EL (cell line): ENCODE measurements around the gene KIDINS220.

Source experiments
- DNase-seq: peaks from one replicate; pipeline ENCODE4 v3.0.0-alpha.2; 2016

The KIDINS220 gene

GRCh38 chr2:8836971-8837794 is at the start of gene KIDINS220:
Gene KIDINS220 (minus strand): TSS chr2:8837613. CDS start chr2:8827093, 10,520 bp downstream.
- peak; percentile 84 for DNase-seq

- no peak for DNase-seq
Measured at GRCh38 chr2:8886876-8887275, 49.5 kb upstream of the KIDINS220 start.

- no peak for DNase-seq
Measured at GRCh38 chr2:8886202-8886518, 48.7 kb upstream of the KIDINS220 start.

- DNase-seq: no peak
Measured at GRCh38 chr2:8885449-8886201, 48.2 kb upstream of the KIDINS220 start.

GRCh38 chr2:8884812-8885211 is 47.4 kb upstream of the KIDINS220 start:
- no peak for DNase-seq

- DNase-seq: peak; percentile 18
Measured at GRCh38 chr2:8882094-8882493, 44.7 kb upstream of the KIDINS220 start.

GRCh38 chr2:8877894-8878293 is 40.5 kb upstream of the KIDINS220 start:
- no peak for DNase-seq

- DNase-seq: no peak
Measured at GRCh38 chr2:8877332-8877731, 39.9 kb upstream of the KIDINS220 start.

GRCh38 chr2:8876628-8877027 is 39.2 kb upstream of the KIDINS220 start:
- DNase-seq: no peak

GRCh38 chr2:8872821-8873432 is 35.5 kb upstream of the KIDINS220 start:
- peak; percentile 54 for DNase-seq

- DNase-seq: no peak
Measured at GRCh38 chr2:8870441-8870840, 33.0 kb upstream of the KIDINS220 start.

- DNase-seq: no peak
Measured at GRCh38 chr2:8867363-8867762, 29.9 kb upstream of the KIDINS220 start.

GRCh38 chr2:8863331-8863953 is 26.0 kb upstream of the KIDINS220 start:
- no peak for DNase-seq

GRCh38 chr2:8862230-8862629 is 24.8 kb upstream of the KIDINS220 start:
- DNase-seq: no peak

- DNase-seq: no peak
Measured at GRCh38 chr2:8861797-8862196, 24.4 kb upstream of the KIDINS220 start.

- DNase-seq: no peak
Measured at GRCh38 chr2:8860239-8860638, 22.8 kb upstream of the KIDINS220 start.

GRCh38 chr2:8858910-8859309 is 21.5 kb upstream of the KIDINS220 start:
- DNase-seq: no peak

GRCh38 chr2:8858264-8858663 is 20.9 kb upstream of the KIDINS220 start:
- DNase-seq: no peak

- DNase-seq: no peak
Measured at GRCh38 chr2:8857709-8858108, 20.3 kb upstream of the KIDINS220 start.

GRCh38 chr2:8856176-8856575 is 18.8 kb upstream of the KIDINS220 start:
- DNase-seq: no peak

- DNase-seq: no peak
Measured at GRCh38 chr2:8855010-8855409, 17.6 kb upstream of the KIDINS220 start.

GRCh38 chr2:8853426-8853825 is 16.0 kb upstream of the KIDINS220 start:
- DNase-seq: no peak

- no peak for DNase-seq
Measured at GRCh38 chr2:8851811-8852560, 14.6 kb upstream of the KIDINS220 start.
